B cell (primary cell): ENCODE data around the gene SCN8A. TPM values are rescaled to one million over a fixed set of nuclear protein-coding genes. Genes with fewer than 3 reads are reported as not detected.

Source experiments
- ATAC-seq: fragments of 200-7000 bp; cut with Tn5 transposase; one replicate; pipeline ENCODE4 v1.10.0; 2021; ENCODE audit warnings: low read depth, mild to moderate bottlenecking, moderate number of reproducible peaks, moderate library complexity
- CTCF ChIA-PET: fragments of 350-600 bp; sonication (Branson Sonifier 250); formaldehyde crosslinking; loops from one replicate; lab custom pipeline; 2021; ENCODE audit warnings: antibody characterized with exemption, inconsistent platforms; lab: Charles Lee
- POLR2A ChIA-PET: fragments of 350-600 bp; sonication (Branson Sonifier 250); formaldehyde crosslinking; loops from one replicate; lab custom pipeline; 2021; ENCODE audit warnings: antibody characterized with exemption; lab: Charles Lee
- DNase-seq: peaks from one replicate; pipeline ENCODE4 v3.0.0; 2013
- H2AFZ ChIP-seq: 2 replicates; pipeline ENCODE4 v1.6.1; 2012; ENCODE audit warnings: mild to moderate bottlenecking, low read depth, low read length; ENCODE audit not compliant: insufficient read depth, poor library complexity, severe bottlenecking
- H3K27ac ChIP-seq, 2 donors: 1 replicate in 1 of 2; 2 replicates in 1 of 2; pipeline ENCODE4 v1.5.1; 2012 to 2013; ENCODE audit warnings: low read length in 2 of 2, mild to moderate bottlenecking in 2 of 2, moderate library complexity in 1 of 2
- H3K27me3 ChIP-seq, 4 experiments: fragments of 200-600 bp in 1 of 4; sonication (generic) in 1 of 4; replicated peaks in 1 of 4; 1 replicate in 2 of 4; 2 replicates in 2 of 4; pipeline versions ENCODE4 v1.6.1 to v1.7.0; 2013 to 2016; ENCODE audit warnings: low read length in 3 of 4, mild to moderate bottlenecking in 2 of 4, mixed read lengths in 1 of 4, moderate library complexity in 1 of 4; ENCODE audit not compliant: insufficient read depth in 4 of 4, control insufficient read depth in 3 of 4; ENCODE audit errors: control extremely low read depth in 1 of 4
- H3K36me3 ChIP-seq, 2 experiments: replicated peaks in 1 of 2; 1 replicate in 1 of 2; 2 replicates in 1 of 2; pipeline versions ENCODE4 v1.6.1 to v1.7.1; 2013; ENCODE audit warnings: low read length in 1 of 2; ENCODE audit not compliant: insufficient read depth in 2 of 2, control insufficient read depth in 1 of 2; ENCODE audit errors: control extremely low read depth in 1 of 2, extremely low read depth in 1 of 2
- H3K4me1 ChIP-seq, 2 donors: fragments of 200-600 bp in 1 of 2; sonication (generic) in 1 of 2; 1 replicate in 1 of 2; 2 replicates in 1 of 2; pipeline versions ENCODE4 v1.5.1 to v1.6.1; 2013 to 2017; ENCODE audit warnings: low read length in 2 of 2; ENCODE audit not compliant: control insufficient read depth in 2 of 2, insufficient read depth in 2 of 2
- H3K4me2 ChIP-seq: replicated peaks from 2 replicates; pipeline ENCODE3; 2012; ENCODE audit warnings: mild to moderate bottlenecking, low read depth, low read length; ENCODE audit not compliant: poor library complexity, severe bottlenecking
- H3K4me3 ChIP-seq, 5 experiments: fragments of 200-600 bp in 1 of 5; sonication (generic) in 1 of 5; 1 replicate in 3 of 5; 2 replicates in 2 of 5; pipeline versions ENCODE4 v1.5.1 to v1.7.0; 2011 to 2016; ENCODE audit warnings: low read length in 4 of 5, mild to moderate bottlenecking in 4 of 5, low read depth in 2 of 5, control low read depth in 1 of 5, moderate library complexity in 1 of 5; ENCODE audit not compliant: insufficient read depth in 1 of 5; ENCODE audit errors: control extremely low read depth in 1 of 5, extremely low read depth in 1 of 5
- H3K79me2 ChIP-seq: fragments of 200-600 bp; sonication (generic); one replicate; pipeline ENCODE4 v1.6.0; 2016; ENCODE audit warnings: low read length; ENCODE audit not compliant: control insufficient read depth, insufficient read depth
- H3K9ac ChIP-seq: fragments of 200-600 bp; sonication (generic); 2 replicates; pipeline ENCODE4 v1.6.1; 2017; ENCODE audit warnings: mild to moderate bottlenecking, low read length, moderate library complexity
- H3K9me3 ChIP-seq, 3 donors: one replicate each; pipeline versions ENCODE4 v1.6.1 to v1.7.1; 2013; ENCODE audit warnings: low read length in 2 of 3; ENCODE audit not compliant: control insufficient read depth in 2 of 3, insufficient read depth in 1 of 3; ENCODE audit errors: control extremely low read depth in 1 of 3
- H4K20me1 ChIP-seq: 2 replicates; pipeline ENCODE4 v1.6.0; 2012; ENCODE audit warnings: mild to moderate bottlenecking, low read length; ENCODE audit not compliant: insufficient read depth, control insufficient read depth, poor library complexity, severe bottlenecking
- H3K27ac Mint-ChIP-seq: one replicate; pipeline ENCODE4 v1.8.0; 2021; ENCODE audit warnings: mixed read lengths
- H3K27me3 Mint-ChIP-seq: one replicate; pipeline ENCODE4 v1.8.0; 2021; ENCODE audit warnings: mixed read lengths
- H3K4me1 Mint-ChIP-seq: one replicate; pipeline ENCODE4 v1.8.0; 2021; ENCODE audit warnings: mixed read lengths
- H3K4me3 Mint-ChIP-seq: one replicate; pipeline ENCODE4 v1.8.0; 2021; ENCODE audit warnings: mixed read lengths
- H3K9me3 Mint-ChIP-seq: one replicate; pipeline ENCODE4 v1.8.0; 2022; ENCODE audit warnings: mixed read lengths; ENCODE audit not compliant: insufficient read depth
- CTCF ChIP-seq: fragments of 200-600 bp; IDR thresholded peaks from one replicate; pipeline ENCODE4 v1.8.0; 2022; ENCODE audit warnings: antibody characterized with exemption, mild to moderate bottlenecking
- EZH2 ChIP-seq: IDR thresholded peaks from 2 replicates; pipeline ENCODE4 v1.6.1; 2012; ENCODE audit warnings: borderline replicate concordance, low read depth, mild to moderate bottlenecking, moderate library complexity, low read length; ENCODE audit not compliant: insufficient read depth, poor library complexity, severe bottlenecking
- WGBS: methylation state at CpG from one replicate; pipeline ENCODE4 v1.1.5; 2013; ENCODE audit warnings: missing lambda C conversion rate; ENCODE audit not compliant: insufficient coverage; 5-methylcytosine and 5-hydroxymethylcytosine counted together
- intact Hi-C: fragments of 100-400 bp; cut with micrococcal nuclease; formaldehyde crosslinking; loops from one replicate; pipeline ENCODE4 v1.10.0; 2022
- polyA plus RNA-seq: library from polyadenylated mRNA; depleted of rRNA; stranded (reverse); fragments of >200 nt; gene quantifications from 2 replicates; pipeline ENCODE4 v1.2.3, GENCODE V29; 2012
- total RNA-seq, 2 donors: library from RNA; stranded (reverse); fragments of 120-200 nt in 1 of 2; gene quantifications; 1 replicate in 1 of 2; 2 replicates in 1 of 2; pipeline versions ENCODE4 v1.2.3 to v1.2.4, GENCODE V29; 2013 to 2022

Gene SCN8A
- total and polyA plus RNA-seq, 2 donors (not counting 1 experiment from before 2014, with no cell fraction given) = 0.78 to 1.0 TPM

DNA sequence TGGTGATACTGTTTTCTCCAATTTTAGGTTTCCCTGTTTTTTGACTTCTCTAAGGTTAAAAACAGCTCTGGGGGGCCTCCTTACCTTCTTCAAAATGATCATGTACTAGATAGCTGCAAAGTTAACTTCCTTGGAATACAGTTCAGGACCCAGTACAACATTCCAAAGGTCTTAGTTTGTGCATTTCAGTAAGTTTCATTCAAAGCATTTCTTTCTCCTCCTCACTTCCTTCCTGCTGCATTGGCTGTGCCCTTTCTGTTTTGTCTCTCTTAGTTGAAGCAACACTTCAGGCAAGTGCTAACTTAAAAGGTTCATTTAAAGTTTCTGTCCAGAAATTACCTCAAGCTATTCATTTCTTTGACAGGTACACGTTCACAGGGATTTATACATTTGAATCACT is 95.7 kb downstream of the SCN8A start:
- intact Hi-C loops = no loop called here
- Mint-ChIP-seq H3K9me3 (no peaks in the 10 kb centered on the region), H3K4me1 (no peaks in the 10 kb centered on the region), H3K27me3 (peaks cover 10% of the 10 kb centered on the region), H3K4me3 (no peak overlapping the region), H3K27ac (no peak overlapping the region)
- no peak for ATAC-seq
- no peaks in the 10 kb centered on the region for H3K27me3 ChIP-seq
- no peak overlapping the region for H3K4me3 ChIP-seq
- H4K20me1 ChIP-seq = no peaks in the 10 kb centered on the region
- TF ChIP-seq CTCF (no peak), EZH2 (no peak)
- H3K36me3 ChIP-seq = no peaks in the 10 kb centered on the region
- no CpG with 5 or more reads among the region's 1 CpG for WGBS
- no peak overlapping the region for H2AFZ ChIP-seq
- H3K79me2 ChIP-seq = no peaks in the 10 kb centered on the region
- H3K27ac ChIP-seq = no peak overlapping the region
- CTCF ChIA-PET = no interaction called here
- no peaks in the 10 kb centered on the region for H3K4me1 ChIP-seq
- POLR2A ChIA-PET = no interaction called here
- no peak for DNase-seq
- H3K4me2 ChIP-seq = no peak overlapping the region
- H3K9me3 ChIP-seq = no peaks in the 10 kb centered on the region
- H3K9ac ChIP-seq = no peak overlapping the region

DNA sequence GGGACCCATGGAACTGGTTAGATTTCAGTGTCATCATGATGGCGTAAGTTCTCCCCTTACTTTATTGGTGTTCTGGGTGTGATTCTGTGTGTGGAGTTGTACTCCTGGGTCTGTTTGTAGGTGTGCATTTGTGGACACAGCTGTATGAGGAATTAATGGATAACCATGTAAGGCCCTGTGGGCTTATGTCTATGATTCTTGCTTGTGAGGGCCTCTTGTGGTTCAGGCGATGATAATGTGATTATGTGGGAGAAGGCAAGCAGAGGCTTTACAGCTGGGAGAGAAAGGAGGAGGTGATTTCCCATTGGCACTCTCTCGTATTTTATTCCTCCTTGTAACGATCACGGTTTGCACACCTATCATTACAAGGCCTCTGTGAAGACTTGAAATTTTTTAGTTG is 96.1 kb downstream of the SCN8A start:
- TF ChIP-seq CTCF (no peak), EZH2 (no peak)
- Histone ChIP-seq H3K9ac (no peak overlapping the region), H3K36me3 (no peaks in the 10 kb centered on the region), H3K4me2 (no peak overlapping the region), H3K27ac (no peak overlapping the region), H3K4me3 (no peak overlapping the region), H3K79me2 (no peaks in the 10 kb centered on the region), H3K27me3 (no peaks in the 10 kb centered on the region), H3K4me1 (no peaks in the 10 kb centered on the region), H3K9me3 (no peaks in the 10 kb centered on the region), H2AFZ (no peak overlapping the region), H4K20me1 (no peaks in the 10 kb centered on the region)
- H3K9me3 Mint-ChIP-seq = no peaks in the 10 kb centered on the region
- ATAC-seq = no peak
- ChIA-PET CTCF (no interaction called here), POLR2A (no interaction called here)
- H3K27me3 Mint-ChIP-seq = peaks cover 10% of the 10 kb centered on the region
- DNase-seq = no peak
- H3K27ac Mint-ChIP-seq = no peak overlapping the region
- WGBS = 100% methylated on average over 1 of the region's 5 CpGs
- H3K4me3 Mint-ChIP-seq = no peak overlapping the region
- no peaks in the 10 kb centered on the region for H3K4me1 Mint-ChIP-seq
- intact Hi-C loops = no loop called here
